HG02840 (cell line): Measurements from ENCODE around the gene PROSER2.
"Not testable (repeated sequence)": the region's sequence is repeated elsewhere in the genome, so short reads cannot be mapped to it uniquely, and the experiment has no call there.

Experiments used
- ATAC-seq: cut with Tn5 transposase; IDR thresholded peaks from one replicate; pipeline ENCODE4 v1.9.1; 2021; ENCODE audit warnings: mild to moderate bottlenecking, moderate library complexity, moderate number of reproducible peaks; ENCODE audit not compliant: unreplicated experiment, low FRiP score

Gene PROSER2

DNA sequence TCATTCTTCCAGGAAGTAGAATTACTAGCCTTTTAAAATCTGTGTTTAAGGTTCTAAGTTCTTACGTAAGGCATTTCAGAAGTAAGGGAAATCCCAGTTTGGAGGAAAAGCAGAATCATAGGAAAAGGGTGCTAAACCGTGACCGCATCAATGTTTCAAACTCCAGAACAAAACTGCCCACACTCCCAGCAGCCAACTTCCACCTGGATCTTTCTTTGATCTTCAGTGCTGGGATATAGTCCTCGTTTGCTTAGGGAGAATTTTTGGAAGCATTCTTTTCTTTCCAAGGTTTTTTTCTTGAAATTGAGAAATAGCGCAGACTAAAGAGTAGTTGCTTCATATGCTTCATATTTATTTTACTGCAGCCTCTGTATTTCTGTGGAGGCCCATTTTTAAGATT is 8.9 kb downstream of the PROSER2 start:
- no peak for ATAC-seq

DNA sequence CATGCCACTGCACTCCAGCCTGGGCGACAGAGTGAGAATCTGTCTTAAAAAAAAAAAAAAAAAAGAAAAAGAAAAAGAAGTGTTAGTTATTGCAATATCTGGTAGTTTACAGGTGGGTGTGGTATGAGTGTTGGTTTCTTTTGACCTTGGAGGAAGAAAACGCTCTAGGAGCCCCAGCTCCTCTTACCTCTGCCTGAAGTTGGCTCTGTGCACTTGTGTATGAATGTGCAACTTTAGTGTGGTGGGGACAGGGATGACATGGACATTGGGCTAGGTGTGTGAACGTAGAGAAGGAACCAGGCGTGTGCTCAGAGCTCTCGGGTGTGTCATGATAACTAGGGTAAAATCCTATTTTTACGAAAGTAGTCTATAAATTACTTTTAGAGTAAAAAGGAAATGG is 11.9 kb downstream of the PROSER2 start:
- no peak for ATAC-seq

DNA sequence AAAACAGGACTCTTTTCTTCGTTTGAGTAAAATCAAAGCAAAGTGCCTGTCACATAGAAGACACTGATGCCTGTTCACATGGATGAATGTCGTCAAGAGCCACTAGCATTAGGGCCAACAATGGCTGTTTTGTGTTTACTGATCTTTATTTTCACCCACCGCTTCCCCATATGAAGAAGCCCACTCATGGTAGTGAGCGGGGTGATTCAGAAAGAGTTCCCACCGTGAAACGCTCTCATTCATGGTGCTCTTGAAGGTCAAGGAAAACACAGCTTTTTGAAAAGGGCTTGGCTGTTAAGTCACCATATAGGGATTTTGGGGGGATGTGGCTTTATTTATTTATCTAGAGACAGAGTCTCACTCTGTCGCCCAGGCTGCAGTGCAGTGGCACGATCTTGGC is 12.5 kb downstream of the PROSER2 start:
- no peak for ATAC-seq

DNA sequence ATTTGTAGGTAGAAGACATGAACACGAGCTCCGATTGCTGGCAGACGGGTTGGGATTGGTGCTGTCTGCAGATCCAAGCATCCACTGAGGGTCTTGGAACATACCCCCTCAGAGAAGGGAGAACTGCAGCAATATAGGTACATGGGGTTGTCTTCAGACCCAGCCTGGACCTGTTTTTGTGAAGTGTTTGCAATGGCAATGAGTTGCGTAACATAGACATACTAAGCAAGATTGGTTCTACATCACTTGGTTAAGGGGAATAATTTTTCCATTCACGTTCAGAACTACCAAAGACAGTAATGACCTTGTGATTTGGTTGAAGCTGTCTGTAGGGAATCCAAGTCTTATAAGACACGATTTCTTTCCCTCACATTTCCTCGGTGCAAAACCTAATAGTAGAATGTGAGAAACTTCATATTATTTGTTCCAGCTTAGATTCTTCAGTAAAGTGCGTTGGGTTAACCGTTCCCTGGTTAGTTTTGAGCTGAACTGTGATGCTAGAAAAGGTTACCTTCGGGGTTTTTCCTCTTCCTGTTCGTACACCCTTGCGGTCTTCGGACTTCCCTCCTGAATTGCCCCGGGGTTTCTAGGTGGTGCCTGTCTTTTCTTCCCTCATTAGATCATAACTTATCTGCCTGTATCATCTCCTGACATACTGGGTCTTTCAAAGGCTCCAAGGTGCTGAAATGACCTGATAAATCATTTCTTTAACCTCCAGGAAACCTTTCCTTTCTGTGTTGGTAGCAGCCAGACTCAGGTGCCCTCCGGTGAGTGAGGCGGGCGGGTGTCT is 14.4 kb downstream of the PROSER2 start:
- ATAC-seq: no peak

DNA sequence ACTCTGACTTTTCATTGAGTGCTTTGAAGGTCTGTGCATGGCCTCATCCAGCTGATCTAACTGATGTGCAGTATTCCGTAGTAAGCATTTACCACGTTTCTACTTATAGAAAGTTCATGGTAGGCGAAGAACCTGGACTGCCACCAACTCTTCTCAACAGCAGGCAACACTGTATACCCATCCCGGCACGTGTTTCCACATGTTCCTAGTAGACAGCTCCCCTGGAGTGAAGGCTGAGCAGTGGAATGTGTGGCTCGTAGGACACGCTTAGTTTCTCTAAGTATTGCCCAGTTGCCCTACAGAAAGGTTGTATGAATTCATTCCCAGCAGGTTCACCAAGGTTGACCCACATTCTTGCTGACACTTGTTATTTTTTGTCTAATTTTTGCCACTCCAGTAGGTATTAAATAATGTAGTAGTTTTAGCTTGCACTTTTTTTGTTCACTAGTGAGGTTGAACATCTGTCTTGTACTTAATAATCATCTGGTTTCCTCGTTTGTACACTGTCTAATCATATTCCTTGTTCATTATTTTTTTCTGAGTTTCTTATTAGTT is 15.2 kb downstream of the PROSER2 start:
- ATAC-seq: no peak

DNA sequence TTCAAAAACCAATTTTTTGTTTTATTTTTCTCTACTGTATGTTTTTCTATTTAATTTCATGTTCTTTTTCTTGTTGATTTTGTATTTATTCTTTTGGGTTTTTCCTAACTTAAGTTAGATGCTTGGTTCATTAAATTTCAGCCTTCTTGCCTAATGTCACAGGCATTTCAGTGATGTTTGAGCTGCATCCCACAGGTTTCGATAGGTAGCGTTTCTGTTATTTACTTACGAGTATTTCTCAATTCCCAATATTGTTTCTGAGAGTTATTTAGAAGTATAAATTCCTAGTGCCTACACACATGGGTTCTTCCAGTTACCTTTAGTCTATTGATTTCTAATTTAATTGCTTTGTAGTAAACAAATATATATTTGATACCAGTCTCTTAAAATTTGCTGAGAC is 18.2 kb downstream of the PROSER2 start:
- ATAC-seq: no peak

DNA sequence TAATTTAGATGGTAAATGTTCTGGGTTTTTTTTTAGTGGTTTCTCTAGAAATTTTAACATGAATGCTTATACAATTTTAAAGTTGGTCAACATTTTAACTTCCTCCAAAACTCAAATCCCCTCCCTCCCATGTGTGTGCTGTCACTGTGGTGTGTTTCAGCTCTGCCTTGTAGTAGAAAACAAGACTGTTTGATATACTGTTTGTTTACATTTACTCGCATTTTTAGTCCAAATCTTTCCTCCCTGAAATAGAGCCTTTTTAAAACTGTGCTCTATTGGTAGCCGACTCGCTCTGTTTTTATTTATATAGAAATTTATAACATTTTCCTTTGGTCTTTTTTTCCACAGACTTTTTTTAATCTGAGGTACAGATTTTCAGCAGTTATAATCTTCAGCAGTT is 19.3 kb downstream of the PROSER2 start:
- ATAC-seq: no peak

DNA sequence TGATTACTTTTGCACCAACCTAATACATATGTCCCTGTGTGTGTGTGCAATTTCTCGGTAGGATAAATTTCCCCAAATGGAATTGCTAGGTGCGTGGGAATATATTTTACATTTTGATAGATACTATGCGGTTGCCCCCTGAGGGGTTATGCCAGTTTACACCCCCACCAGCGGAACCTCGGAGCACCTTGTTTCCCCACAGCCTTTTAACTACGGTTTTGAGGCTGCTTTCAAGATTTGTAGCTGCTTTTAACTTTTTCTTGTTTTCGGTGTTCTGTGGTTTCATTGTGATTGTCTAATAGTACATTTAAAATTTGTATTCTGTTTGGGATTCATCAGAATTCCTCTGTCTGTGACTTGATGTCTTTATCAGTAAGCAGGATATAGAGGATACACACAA is 22.0 kb downstream of the PROSER2 start:
- ATAC-seq: no peak

DNA sequence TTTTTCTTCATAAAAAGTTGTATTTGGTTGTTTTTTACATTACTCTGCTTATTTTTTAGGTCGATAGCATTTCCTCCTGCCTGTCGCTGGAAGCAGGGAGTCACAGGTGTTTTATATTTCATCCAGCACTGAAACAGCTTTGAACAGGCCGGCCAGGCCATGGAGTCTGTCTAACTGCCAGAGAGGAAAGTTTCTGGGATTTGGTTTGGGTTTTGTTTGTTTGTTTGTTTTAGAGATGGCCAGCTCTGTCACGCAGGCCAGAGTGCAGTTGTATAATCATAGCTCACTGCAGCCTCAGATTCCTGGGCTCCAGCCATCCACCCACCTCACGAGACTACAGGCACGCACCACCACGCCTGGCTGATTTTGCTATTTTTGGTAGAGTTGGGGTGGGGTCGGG is 23.4 kb downstream of the PROSER2 start:
- ATAC-seq: no peak

DNA sequence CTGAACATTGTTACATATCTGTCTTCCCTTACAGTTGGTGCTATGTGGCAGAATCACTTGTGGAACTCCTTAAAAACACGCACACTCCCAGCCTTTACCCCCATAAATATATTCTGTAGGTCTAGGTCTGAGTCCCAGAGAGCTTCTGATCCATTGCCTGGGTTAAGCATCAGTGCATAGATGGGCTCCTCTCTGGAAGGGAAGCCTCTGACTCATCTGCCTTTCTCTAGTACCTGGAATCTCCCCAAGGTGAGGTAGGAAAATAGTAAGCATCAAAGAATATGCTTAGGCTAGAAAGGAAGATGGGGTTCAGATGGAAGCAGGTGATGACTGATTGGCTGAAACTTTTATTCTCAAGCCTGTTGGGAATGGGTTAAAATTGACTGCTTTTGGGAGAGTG is 26.1 kb downstream of the PROSER2 start:
- ATAC-seq: no peak

DNA sequence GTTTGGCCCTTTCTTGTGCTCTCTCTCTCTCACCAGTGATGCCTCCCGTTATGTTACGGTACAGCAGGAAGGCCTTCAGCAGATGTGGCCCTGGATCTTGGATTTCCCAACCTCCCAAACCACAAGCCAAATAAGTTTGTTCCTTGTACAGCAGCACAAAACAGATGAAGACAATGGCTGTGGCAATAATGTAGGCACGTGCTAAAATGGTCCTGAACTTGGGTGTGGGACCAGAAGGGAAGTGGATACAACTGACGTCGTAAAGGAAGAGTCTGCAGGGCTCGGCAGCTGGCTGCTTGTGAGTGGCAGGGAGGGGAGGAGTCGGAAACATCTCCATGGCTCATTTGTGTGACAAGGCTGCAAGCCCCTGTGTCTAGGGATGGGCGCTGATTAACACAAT is 26.8 kb downstream of the PROSER2 start:
- no peak for ATAC-seq

DNA sequence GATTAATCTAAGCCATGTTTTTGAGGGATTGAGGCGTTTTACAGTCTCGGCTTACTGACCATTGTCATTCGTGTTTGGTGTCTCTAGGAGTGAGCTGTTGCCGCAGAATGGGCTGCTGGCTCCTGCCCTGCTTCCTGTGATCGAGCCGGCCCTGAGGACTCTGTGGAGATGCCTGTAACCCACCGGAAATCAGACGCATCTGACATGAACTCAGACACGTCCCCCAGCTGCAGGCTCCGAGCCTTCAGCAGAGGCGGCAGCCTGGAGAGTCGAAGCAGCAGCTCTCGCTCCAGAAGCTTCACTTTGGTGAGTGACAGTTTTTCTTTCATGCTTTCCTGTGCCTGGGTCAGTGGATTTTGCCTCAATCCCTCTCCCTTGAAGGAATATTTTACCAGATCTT is 28.8 kb downstream of the PROSER2 start:
- no peak for ATAC-seq

DNA sequence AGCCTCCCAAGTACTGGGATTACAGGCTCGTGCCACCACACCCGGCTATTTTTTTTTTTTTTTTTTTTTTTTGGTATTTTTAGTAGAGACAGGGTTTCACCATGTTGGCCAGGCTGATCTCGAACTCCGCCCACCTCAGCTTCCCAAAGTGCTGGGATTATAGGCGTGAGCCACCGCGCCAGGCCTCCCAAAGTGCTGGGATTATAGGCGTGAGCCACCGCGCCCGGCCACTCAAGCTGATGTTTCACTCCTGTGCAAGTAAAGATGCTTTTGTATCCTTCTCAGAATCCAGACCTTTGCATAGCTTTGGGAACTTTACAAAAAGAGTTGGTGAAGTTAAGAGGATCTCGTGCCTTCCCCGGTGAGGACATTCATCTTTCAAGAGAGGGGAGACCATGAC is 29.5 kb downstream of the PROSER2 start:
- ATAC-seq: not testable (repeated sequence)

DNA sequence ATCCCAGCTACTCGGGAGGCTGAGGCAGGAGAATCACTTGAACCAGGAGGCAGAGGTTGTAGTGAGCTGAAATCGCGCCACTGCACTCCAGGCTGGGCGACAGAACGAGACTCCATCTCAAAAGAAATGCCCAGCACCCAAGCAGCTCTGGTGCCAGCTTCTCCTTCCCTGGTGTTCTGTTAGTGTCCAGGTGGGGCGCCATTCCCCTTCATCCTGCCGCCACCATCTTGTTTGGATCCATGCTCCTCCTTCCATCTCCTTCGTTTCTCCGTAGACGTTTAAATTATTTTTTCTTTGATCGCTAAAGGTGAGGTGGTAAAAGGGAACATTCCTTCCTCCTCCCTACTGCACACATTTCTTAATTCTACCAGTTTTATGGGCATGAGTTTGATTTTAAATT is 30.3 kb downstream of the PROSER2 start:
- ATAC-seq: no peak

DNA sequence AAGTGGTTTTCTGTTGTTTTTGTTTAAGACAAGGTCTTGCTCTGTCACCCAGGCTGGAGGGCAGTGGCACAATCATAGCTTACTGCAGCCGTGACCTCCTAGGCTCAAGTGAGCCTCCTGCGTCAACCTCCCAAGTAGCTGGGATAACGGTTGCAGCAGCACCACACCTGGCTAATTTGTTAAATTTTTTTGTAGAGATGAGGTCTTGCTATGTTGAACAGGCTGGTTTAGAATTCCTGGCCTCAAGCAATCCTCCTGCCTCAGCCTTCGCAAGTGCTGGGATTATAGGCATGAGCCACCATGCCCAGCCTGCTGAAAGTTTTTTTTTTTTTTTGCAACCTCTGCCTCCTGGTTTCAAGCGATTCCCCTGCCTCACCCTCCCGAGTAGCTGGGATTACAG is 31.1 kb downstream of the PROSER2 start:
- ATAC-seq: no peak

DNA sequence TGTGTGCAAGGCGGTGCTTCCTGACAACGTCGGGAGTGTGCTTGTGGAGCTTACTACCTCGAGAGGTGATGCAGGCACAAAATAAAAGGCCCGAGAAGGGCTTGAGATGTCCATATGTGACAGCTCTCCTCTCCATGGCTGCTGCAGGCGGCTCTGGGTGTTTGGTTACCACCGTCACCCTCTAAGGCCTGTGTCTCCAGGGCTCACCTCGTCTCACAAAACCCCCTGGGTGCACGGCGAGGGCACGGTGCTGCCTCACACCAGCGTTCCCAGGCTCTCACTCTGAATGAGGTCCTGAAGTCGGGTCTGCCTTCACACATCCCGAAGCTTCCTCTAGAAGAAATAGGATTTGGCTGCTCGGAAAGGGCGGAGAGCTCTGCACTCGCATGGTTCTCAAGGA is 32.9 kb downstream of the PROSER2 start:
- no peak for ATAC-seq

DNA sequence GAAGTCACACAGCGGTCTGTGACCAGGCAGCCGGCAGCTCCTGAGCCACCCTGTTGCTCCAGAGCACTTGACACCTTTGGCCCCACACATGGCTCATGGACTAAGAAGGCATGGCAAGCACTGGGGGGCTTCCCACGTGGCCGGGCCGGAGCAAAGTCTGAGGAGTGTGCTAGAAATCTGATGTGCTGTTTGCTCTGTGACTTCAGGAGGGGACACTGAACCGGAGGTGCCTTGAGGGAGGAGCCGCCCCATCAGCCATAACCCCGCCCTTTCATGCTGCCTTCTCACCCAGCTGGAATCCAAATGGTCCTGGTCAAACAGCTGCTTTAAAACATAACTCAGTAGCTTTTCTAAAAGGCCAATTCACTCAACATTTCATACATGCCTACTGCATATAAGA is 33.5 kb downstream of the PROSER2 start:
- no peak for ATAC-seq

DNA sequence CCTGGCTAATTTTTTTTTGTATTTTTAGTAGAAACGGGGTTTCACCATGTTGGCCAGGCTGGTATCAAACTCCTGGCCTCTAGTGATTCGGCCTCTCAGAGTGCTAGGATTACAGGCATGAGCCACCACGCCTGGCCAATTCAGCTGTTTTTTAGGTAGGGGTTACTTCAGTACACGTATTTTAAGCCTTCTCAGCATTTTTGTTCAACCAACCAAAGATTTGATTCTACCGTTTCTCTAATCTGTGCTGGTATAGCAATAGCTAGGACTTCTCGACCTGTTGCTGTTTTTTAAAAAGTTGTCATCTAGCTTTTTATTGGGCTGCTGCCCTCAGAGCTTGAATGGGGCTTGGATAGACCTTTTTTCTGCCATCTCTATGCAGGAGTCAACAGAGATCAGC is 34.9 kb downstream of the PROSER2 start:
- no peak for ATAC-seq

DNA sequence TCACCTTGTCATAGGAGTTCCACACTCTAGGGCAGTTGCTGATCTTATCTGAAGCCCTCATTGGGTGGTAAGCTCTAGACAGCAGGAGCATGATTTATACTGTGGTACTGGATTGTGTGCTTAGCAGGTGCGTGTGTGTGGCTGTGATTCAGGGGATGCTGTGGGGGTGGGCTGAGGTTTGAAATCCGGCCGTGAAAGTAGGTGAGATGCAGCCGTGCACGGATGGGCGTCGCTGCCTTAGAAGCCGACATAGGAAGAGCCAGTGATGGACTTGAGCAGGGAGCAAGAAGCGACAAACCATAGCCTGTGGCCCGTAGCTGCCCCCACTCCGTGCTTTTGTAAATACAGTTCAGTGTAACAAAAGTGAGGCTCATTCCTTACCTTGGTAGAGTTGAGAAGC is 38.2 kb downstream of the PROSER2 start:
- ATAC-seq: no peak

DNA sequence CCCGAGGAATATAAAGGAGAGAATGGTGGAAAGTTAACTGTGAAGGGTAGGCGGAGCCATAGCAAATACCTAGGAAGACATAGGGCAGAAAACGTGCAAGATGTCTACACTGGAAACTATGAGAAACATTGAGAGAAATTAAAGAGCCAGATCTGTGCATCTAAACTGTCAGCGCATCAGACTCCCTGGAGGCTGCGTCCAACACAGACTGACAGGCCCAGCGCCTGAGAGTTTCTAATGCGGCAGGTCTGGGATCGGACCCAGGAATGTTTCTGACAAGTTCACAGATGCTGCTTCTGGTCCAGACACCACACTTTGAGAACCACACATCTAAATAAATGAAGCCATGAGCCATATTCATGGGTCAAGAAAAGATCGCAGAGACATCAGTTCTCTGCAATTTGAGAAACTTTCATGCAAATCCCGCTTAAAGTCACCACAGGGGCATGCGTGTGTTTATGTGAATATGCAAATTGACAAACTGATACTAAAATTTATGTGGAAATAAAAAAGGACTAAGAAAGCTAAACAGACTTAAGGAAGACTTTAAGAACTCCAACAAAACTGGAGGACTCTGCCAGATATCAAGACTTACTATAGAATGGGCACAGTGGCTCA is 38.8 kb downstream of the PROSER2 start:
- ATAC-seq: no peak

DNA sequence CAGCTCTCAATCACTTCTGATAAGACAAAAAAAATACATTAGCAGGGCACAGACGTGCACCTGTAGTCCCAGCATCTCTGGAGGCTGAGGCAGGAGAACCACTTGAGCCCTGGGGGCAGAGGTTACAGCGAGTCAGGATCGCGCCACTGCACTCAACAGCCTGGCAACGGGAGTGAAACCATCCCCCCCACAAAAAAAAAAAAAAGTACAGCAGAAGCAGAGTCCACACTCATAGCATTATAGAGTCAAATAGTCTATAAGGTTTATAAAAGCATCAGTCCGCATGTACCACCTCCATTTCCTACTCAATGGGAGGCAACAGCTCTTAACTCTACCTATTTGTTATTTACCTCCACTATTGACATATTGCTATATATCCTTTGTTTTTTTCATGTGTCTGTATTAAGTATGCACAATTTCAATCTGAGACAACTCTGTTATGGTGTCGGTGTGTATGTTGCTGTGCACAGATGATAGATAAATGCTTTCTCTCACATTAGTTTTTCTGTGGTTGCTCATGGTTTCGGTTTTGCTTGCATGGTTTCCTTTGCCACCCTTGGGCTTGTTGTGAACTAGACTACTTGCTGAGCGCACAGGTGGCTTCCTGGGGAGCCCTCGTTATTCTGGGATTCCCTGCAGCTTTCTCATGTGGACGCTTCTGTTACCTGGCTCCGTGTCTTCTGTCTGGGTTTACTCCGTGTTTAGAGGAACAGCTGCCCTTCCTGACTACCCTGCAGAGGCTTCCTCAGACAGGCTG is 40.4 kb downstream of the PROSER2 start:
- peak; percentile 90 for ATAC-seq
